GM18498 (cell line): ENCODE measurements around the gene TINAGL1.

Experiments
- ATAC-seq: cut with Tn5 transposase; IDR thresholded peaks from one replicate; pipeline ENCODE4 v1.9.1; 2021; ENCODE audit warnings: mild to moderate bottlenecking, moderate library complexity; ENCODE audit not compliant: unreplicated experiment

Gene TINAGL1

DNA sequence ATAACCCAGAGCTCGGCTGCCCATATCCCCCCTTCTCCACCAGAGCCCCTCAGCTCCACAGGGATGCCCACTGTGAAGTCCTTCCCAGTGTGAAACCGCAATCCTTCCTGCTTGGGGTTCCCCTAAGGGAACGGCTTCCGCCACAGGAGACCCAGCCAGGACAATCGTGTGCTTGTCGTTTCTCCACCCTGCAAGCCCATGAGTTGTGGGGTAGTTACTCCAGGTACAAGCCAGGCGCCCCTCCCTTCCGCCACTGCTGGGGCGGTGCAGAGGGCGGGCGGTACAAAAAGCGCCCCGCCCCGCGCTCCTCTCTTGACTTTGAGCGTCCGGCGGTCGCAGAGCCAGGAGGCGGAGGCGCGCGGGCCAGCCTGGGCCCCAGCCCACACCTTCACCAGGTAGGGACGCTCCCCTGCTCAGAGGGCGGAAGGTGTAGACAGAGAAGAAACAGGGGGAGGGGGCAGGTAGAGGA lies at the start of gene TINAGL1:
Gene TINAGL1 (plus strand): TSS at position 315 of the 469 bp plus-strand sequence. CDS start 634 bp downstream, outside the sequence.
- no peak for ATAC-seq

DNA sequence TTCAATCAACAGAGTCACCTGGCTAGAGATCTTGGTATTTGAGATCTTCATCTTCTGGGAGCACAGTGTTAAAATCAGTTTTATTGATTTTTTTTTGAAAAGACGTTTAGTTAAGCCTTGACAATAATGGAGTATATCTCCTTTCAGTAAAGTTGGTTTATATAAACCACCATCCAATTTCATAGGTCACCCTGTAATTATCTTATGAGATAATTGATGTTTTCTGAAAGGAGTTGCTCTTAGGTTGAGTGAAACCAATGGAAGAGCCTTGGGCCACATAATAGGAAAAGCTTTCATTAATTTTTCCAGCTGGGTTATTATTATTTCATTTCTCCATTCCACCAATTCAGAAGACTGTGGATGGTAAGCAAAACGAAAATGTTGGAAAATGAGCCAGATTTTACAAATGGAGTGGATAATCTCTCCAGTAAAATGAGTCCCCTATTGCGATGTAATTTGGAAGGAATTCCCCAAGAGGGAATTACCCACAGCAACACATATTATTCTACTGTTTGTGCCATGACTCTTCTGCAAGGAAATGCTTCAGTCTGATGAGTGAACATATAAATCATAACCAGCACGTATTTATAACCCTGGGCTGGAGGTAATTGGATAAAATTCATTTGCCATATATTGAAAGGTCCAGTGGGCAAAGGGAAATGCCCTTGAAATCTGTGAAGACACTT lies 46.2 kb upstream of the TINAGL1 start:
- no peak for ATAC-seq

DNA sequence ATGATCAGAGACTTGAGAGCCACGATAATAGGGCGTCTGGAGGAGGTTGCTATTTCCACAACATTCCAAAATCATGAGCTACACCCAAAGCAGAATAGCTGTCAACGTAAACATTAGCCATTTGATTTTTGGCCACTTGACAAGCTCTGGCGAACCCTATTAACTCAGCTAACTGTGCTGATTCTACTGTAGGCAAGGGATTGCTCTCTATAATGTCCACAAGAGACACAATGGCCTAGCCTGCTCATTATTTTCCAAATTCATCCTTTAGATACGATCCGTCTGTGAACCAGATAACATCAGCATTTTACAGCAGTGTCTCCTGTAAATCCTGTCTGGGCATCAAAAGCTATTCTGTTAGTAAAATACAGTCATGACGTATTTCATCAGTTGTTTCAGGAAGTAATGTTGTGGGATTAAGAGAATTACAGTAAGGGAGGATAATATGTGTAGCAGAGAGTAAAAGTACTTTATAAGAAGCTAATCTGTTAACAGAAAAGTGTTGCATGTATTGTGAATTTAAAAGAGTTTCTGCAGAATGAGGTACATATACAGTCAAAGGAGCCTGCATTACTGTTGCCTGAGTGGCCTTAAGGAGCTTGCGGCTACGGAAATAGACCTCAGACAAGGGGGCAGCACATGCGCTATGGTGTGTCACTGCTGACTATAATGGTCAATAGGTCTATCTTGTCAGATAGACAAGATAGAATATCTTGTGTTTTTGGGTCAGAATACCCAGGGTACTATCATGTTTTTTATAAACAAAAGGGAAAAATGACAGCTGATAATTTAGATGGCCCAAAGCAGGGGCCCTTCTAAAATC lies 44.9 kb upstream of the TINAGL1 start:
- no peak for ATAC-seq

DNA sequence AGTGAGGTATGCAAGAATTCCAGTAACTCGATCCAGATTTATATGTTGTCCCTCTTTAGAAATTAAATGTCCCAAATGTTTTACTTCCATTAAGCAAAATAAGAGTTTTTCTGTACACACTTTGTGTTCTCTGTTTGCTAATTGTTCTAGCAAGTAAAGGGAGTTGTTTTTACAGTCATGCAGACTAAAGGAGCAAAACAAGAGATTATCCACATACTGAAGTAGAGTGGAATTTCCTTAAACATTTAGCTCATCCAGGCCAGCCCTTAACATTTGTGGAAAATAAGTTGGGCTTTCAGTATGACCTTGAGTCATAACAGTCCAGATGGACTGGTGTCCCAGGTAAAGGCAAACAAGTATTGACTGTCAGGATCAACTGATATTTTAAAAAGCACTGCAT lies 44.1 kb upstream of the TINAGL1 start:
- no peak for ATAC-seq

DNA sequence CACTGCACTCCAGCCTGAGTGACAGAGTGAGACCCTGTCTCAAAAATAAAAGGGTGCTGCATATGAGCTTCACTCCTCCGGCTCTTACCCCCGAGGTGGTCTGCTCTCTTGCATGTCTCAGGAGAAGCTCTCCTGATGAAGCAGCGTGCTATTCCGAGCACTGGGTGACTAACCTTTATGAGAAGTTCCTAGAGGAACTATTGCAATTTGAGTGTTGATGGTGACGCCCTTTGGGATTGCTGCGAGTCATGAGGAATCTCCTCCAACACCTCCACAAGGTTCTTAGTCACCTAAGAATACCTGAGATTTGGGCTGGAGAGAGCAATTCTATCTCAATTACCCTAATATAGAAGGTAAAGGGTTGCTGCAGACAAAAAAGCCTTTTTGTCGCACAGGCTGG lies 40.8 kb upstream of the TINAGL1 start:
- no peak for ATAC-seq

GRCh38 chr1:31539329-31539728 lies 37.0 kb upstream of the TINAGL1 start:
- no peak for ATAC-seq

DNA sequence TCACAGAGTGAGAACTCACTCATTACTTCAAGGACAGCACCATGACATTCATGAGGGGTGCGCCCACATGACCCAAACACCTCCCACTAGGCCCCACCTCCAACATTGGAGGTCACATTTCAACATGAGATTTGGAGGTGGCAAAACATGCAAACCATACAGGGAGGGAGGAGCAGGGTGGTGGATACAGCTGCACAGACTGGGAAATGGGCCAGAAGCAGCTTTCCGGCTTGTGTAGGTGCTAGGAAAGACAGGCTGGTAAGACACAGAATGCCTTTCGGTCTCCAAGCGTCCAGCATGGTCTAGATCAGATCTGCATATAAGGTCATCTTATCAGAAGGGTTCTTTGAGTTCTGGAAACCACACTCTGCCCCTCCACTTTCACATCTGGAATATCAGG lies 35.1 kb upstream of the TINAGL1 start:
- no peak for ATAC-seq

- ATAC-seq: no peak
Measured at GRCh38 chr1:31545927-31546540, 30.3 kb upstream of the TINAGL1 start.

- ATAC-seq: peak; percentile 10
Measured at GRCh38 chr1:31548534-31548906, 27.8 kb upstream of the TINAGL1 start.

DNA sequence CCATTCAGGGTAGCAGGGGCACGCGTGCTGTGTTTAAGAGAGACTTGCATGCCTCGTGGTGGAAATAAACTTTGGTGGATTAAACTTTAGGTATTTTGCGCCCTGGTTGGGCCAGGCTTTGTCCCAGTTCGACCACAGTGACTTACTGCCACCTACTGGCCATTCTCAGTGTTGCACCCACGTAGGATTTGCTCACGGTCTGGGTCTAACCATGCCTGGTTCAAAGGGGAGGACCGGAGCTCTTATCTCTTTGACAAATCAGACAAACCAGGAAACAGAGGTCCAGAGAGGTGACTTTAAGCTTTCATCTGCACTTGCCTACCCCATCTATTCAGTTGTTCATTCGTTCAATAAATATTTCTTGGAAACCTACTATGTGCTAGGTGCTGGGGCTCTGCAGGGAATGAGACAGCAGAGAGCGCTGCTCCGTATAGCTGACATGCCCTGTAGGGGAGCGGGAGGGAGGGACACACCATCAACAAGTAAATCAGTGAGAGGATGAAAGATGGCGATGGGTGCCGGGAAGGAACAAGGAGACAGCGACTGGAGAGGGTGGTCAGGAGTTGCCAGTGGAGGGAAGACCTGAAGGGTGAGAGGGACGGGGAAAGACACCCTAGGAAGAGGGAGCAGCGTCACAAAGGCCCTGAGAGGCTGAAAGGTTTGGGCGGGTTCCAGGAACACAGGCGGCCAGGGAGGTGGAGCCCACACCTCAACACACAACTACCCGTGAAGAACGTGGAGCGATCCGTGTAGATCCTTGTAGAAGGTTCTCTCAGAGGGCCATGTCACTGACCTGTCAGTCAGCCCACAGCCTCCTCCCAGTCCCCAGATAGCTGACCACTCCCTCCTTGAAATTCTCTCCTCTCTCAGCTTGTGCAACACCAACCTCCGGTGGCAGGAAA lies 27.2 kb upstream of the TINAGL1 start:
- ATAC-seq: peak; percentile 76

GRCh38 chr1:31549809-31550620 lies 26.3 kb upstream of the TINAGL1 start:
- peak; percentile 46 for ATAC-seq

DNA sequence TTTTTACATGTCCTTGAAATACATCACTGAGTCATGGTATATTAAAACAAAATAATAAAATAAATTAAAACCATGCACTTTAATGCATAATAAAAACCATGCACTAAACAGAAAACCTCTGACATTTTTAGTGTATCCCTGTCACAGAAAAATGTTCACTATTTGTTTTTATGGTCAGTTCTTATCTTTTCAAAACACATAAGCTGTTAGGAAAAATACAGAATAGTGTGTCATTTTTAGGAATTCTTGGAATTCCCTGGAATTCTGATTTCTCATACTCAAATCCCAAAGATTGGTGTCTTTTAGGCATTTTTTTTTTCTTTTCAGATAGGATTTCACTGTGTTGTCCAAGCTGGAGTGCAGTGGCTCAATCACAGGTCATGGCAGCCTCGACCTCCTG lies 25.1 kb upstream of the TINAGL1 start:
- no peak for ATAC-seq

DNA sequence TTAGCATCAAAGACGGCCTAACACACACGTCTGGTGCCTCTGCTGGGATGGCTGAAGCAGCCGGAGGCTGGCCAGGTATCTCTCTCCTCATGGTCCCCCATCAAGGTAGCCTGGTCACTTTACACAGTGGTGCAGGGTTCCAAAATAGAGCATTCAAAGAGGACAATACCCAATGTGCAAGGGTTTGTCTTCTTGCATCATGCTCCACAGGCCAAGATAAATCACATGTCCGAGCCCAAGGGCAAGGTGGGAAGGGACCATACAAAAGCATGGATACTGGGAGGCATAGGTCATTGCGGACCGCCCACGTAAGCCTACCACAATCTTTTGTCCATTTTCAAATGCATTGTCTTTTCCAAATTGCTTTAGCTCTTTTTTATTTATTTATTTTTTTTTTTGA lies 23.8 kb upstream of the TINAGL1 start:
- ATAC-seq: no peak

DNA sequence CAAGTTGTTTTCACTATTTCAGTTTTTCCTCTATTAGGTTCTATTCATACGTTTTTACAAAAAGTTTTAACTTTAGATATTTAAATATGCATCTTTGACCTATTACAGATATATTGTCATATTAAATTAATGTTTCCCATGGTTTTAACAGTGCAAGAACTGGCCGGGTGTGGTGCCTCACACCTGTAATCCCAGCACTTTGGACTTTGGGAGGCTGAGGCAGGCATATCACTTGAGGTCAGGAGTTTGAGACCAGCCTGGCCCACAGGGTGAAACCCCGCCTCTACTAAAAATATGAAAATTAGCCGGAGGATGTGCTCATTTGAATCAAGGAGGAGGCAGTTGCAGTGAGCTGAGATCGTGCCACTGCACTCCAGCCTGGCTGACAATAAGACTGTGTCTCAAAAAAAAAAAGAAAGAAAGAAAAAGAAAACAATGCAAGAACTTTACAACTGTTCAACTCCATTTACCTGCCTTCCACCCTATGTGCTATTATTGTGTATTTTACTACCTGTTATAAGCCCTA lies 19.8 kb upstream of the TINAGL1 start:
- ATAC-seq: no peak

DNA sequence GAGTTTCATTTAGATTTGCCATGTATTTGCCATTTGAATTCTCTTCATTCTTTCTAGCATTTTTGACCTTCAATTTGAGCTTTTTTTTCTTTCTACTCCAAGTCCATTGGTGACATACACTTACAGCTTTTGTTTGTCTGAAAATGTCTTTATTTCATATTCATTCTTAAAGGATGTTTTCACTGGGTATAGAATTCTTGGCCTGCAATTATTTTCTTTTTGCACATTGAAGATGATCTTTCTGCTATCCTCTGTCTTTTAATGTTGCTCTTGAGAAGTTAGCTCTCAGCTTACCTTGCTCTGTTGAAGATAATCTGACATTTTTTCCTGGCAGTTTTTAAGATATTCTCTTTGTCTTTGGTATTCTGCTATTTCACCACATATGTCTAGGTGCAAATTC lies 16.6 kb upstream of the TINAGL1 start:
- ATAC-seq: no peak

- no peak for ATAC-seq
Measured at GRCh38 chr1:31560394-31560793, 15.9 kb upstream of the TINAGL1 start.

GRCh38 chr1:31562707-31563360 lies 13.5 kb upstream of the TINAGL1 start:
- no peak for ATAC-seq

GRCh38 chr1:31564606-31564989 lies 11.7 kb upstream of the TINAGL1 start:
- ATAC-seq: no peak

- ATAC-seq: no peak
Measured at GRCh38 chr1:31567956-31568570, 8.3 kb upstream of the TINAGL1 start.
